Measurements from ENCODE around the gene CPVL. TPM values are rescaled to one million over a fixed set of nuclear protein-coding genes. Genes with fewer than 3 reads are reported as not detected.

CPVL gene
- total RNA-seq, 2 experiments from 2014 or later = not detected

DNA sequence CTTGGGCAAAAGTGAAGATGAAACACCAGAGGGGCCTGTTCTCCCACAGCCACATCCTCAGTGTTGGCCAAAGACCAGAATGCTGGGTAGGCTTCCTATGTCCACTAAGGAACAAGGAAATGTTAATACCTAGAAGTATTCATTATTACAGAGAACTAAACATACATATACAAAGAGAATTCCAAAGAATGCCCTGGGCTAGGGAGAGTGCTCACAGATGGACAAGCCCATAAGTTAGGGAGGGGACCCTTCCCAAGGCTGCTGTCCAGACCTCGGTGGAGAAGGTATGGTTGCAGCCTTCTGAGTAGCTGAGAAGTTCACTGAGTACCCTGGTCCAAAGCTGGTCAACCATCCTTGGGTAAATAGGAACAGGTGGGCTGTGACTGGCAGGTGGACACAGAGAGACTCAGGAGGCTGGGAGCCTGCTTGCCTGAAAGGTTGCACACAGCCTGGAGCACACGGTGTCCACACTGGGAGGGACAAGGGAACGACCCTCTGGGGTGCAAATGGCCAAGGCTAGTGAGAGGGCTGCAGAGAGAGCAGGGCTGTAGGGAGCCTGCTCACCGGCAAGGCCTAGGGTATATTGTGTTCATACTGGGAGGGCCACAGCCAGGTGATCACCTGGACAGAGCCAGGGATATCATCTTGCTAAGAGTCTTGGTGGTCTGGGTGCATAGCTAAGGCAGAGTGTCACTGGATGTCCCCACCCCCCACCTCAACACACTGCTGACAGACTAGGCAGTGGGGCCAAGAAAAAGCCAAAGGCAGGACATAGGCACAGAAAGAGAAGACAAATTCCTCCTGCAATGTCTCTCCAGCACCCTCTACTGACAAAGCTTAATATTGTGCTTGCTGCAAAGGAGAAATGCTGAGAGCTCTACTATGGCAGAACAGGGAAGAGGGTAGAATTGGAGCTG, 40.3 kb downstream of the CPVL start:
- Mint-ChIP-seq H3K9me3 (no peaks in the 10 kb centered on the region), H3K36me3 (ENCODE audit: low read depth) (no peaks in the 10 kb centered on the region), H3K27me3 (no peaks in the 10 kb centered on the region), H3K4me1 (ENCODE audit: low read depth) (no peaks in the 10 kb centered on the region), H3K27ac (no peak overlapping the region), H3K4me3 (no peak overlapping the region)
- ChIA-PET POLR2A (no interaction called here), CTCF (interaction anchor here (0.6 to 16.3 kb wide), 29 partner anchors 9 to 446 kb away, joined by 3 to 331 read pairs (median 4); partner anchors contain the start of gene TRIL)
- ATAC-seq = peak; percentile 82
- intact Hi-C loops (cut with micrococcal nuclease) = loop anchor here (2.0 to 10.0 kb wide), 2 partner anchors 151 to 183 kb away; partner anchors contain the start of gene TRIL
- TF ChIP-seq, protein P1, sequence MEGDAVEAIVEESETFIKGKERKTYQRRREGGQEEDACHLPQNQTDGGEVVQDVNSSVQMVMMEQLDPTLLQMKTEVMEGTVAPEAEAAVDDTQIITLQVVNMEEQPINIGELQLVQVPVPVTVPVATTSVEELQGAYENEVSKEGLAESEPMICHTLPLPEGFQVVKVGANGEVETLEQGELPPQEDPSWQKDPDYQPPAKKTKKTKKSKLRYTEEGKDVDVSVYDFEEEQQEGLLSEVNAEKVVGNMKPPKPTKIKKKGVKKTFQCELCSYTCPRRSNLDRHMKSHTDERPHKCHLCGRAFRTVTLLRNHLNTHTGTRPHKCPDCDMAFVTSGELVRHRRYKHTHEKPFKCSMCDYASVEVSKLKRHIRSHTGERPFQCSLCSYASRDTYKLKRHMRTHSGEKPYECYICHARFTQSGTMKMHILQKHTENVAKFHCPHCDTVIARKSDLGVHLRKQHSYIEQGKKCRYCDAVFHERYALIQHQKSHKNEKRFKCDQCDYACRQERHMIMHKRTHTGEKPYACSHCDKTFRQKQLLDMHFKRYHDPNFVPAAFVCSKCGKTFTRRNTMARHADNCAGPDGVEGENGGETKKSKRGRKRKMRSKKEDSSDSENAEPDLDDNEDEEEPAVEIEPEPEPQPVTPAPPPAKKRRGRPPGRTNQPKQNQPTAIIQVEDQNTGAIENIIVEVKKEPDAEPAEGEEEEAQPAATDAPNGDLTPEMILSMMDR (IDR thresholded peaks at IDR 0.05) = peak; percentile 70
- peak; percentile 22 for DNase-seq

DNA sequence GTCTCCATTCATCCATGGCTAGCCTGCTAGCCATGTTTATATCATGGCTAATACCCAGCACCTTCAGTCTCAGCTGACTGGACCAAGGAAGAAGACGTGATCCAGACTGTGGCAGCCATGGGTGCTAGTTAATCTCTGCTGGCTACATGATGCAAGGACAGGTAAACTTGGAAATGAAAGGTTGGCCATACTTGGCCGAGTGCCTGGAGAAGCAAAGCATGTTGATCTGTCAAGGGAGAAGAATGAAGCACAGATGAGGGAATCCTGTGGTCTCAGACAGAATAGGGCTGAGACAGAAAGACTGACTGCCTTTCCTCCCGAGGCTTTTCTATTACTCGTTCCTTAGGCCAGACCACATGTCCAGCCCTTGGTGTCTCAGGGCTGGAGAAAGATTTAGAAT, 41.1 kb downstream of the CPVL start:
- ATAC-seq = no peak
- H3K9me3 Mint-ChIP-seq = no peaks in the 10 kb centered on the region
- H3K4me1 Mint-ChIP-seq (ENCODE audit: low read depth) = no peaks in the 10 kb centered on the region
- TF ChIP-seq, protein P1 (IDR thresholded peaks at IDR 0.05) = no peak
- intact Hi-C loops (cut with micrococcal nuclease) = loop anchor here (2.0 to 10.0 kb wide), 2 partner anchors 150 to 182 kb away; partner anchors contain the start of gene TRIL
- DNase-seq = no peak
- no peaks in the 10 kb centered on the region for H3K27me3 Mint-ChIP-seq
- ChIA-PET POLR2A (no interaction called here), CTCF (interaction anchor here (1.3 to 16.3 kb wide), 3 partner anchors 148 to 181 kb away, joined by 3 to 331 read pairs (median 18); partner anchors contain the start of gene TRIL)
- no peak overlapping the region for H3K4me3 Mint-ChIP-seq
- no peaks in the 10 kb centered on the region for H3K36me3 Mint-ChIP-seq (ENCODE audit: low read depth)
- H3K27ac Mint-ChIP-seq = no peak overlapping the region

DNA sequence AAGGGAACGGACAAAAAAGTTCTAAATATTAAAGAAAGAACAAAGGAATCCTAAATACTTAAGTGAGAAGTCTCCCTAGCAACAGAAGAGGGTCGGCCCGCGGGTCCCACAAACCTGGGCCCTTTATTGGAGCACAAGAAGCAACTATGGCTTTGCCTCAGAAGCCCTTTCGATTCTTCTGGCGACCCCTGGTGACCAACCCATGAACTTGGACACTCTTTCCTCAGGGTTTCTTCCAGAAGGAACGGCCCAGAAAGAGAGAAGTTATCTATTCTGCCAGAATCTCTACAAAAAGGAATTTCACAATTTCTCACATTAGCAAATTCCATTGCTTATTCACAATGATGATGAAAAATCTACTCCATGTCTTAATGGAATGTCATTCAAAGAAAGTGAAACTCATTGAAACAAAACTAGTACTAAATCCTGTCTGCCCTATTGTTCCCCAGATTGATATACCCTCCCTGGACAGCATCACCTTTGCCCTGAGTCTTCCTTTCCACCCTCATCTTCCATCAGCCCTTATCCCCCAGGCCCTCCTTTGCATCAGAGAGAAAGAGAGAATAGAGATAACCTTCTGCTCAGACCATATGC, 43.7 kb downstream of the CPVL start:
- ChIA-PET CTCF (interaction anchor here (0.8 to 16.3 kb wide), 6 partner anchors 12 to 178 kb away, joined by 3 to 331 read pairs (median 4); no protein-coding TSS in a partner anchor), POLR2A (no interaction called here)
- no peak for ATAC-seq
- no peaks in the 10 kb centered on the region for H3K4me1 Mint-ChIP-seq (ENCODE audit: low read depth)
- TF ChIP-seq, protein P1 (IDR thresholded peaks at IDR 0.05) = peak; percentile 10
- H3K9me3 Mint-ChIP-seq = no peaks in the 10 kb centered on the region
- H3K27ac Mint-ChIP-seq = no peak overlapping the region
- intact Hi-C loops (cut with micrococcal nuclease) = loop anchor here (10.0 kb wide), 1 partner anchor 148 kb away; the partner anchor contains the start of gene TRIL
- H3K36me3 Mint-ChIP-seq (ENCODE audit: low read depth) = no peaks in the 10 kb centered on the region
- DNase-seq = peak; percentile 61
- H3K4me3 Mint-ChIP-seq = no peak overlapping the region
- no peaks in the 10 kb centered on the region for H3K27me3 Mint-ChIP-seq

DNA sequence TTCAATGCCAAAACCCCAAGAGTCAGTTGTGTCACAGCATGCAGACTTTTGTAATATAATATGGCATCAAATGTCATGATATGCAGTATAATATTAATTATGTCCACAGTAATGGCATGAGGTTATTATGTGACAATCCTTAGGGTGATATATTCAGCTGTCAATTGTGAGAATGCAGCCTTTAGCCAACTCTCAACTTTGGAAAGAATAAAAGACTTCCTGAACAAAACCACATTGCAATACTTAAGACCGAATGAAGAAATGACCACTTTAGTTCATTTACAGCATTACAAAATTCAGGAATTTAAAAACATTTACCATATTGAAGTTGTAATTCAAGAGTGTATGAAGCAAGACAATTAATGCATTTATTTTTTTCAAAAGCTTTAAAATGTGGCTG, 45.4 kb downstream of the CPVL start:
- ChIA-PET POLR2A (no interaction called here), CTCF (interaction anchor here (1.2 to 16.3 kb wide), 5 partner anchors 10 to 308 kb away, joined by 3 to 331 read pairs (median 5); no protein-coding TSS in a partner anchor)
- intact Hi-C loops (cut with micrococcal nuclease) = loop anchor here (10.0 kb wide), 1 partner anchor 146 kb away; the partner anchor contains the start of gene TRIL

More for the DNA sequence above, 45.4 kb downstream of the CPVL start:
- no peaks in the 10 kb centered on the region for H3K36me3 Mint-ChIP-seq (ENCODE audit: low read depth)
- H3K27ac Mint-ChIP-seq = no peak overlapping the region
- DNase-seq = no peak
- no peaks in the 10 kb centered on the region for H3K4me1 Mint-ChIP-seq (ENCODE audit: low read depth)
- H3K9me3 Mint-ChIP-seq = no peaks in the 10 kb centered on the region
- H3K27me3 Mint-ChIP-seq = no peaks in the 10 kb centered on the region
- TF ChIP-seq, protein P1 (IDR thresholded peaks at IDR 0.05) = no peak
- H3K4me3 Mint-ChIP-seq = no peak overlapping the region
- no peak for ATAC-seq

All from activated CD8-positive, alpha-beta T cell treated with anti-CD3 and anti-CD28 coated beads for 36 hours (primary cell).